Transverse colon (tissue), 4 donors: ENCODE results near the gene CCDC186.

ENCODE experiments used
- CTCF ChIP-seq, 5 experiments: fragments of 200-600 bp in 3 of 5; fragments of 450-650 bp in 2 of 5; sonication (generic) in 3 of 5; IDR thresholded peaks; 1 replicate in 2 of 5; 2 replicates in 3 of 5; pipeline ENCODE4 v1.5.1; 2016 to 2017; ENCODE audit warnings: antibody characterized with exemption in 5 of 5, inconsistent platforms in 3 of 5, mild to moderate bottlenecking in 2 of 5, moderate library complexity in 1 of 5
- POLR2A ChIP-seq: fragments of 450-650 bp; IDR thresholded peaks from one replicate; pipeline ENCODE4 v1.6.1; 2016; ENCODE audit warnings: antibody characterized with exemption, mild to moderate bottlenecking, moderate library complexity
- POLR2AphosphoS5 ChIP-seq, 3 donors: sonication (generic); formaldehyde crosslinking; IDR thresholded peaks; one replicate each; pipeline ENCODE4 v1.6.1; 2016; ENCODE audit warnings: antibody characterized with exemption in 3 of 3

GRCh38 chr10:114166494-114166893 lies 7.5 kb downstream of the CCDC186 start:
- no peak for TF ChIP-seq CTCF (IDR thresholded peaks at IDR 0.05)
- no peak for TF ChIP-seq POLR2AphosphoS5 (IDR thresholded peaks at IDR 0.05)
- no peak for TF ChIP-seq POLR2A
